HFF-Myc (cell line): ENCODE results near the gene PPP1R9A.

Experiments
- DNase-seq: peaks from one replicate; pipeline ENCODE4 v3.0.0-alpha.2; 2011; ENCODE audit warnings: low read depth; ENCODE audit errors: extremely low read depth
- H3K4me3 ChIP-seq: replicated peaks from 2 replicates; pipeline ENCODE4 v1.5.1; 2011; ENCODE audit warnings: low read depth, mild to moderate bottlenecking, control low read depth, low read length
- TF ChIP-seq, protein P1 (sequence below): IDR thresholded peaks from 2 replicates; pipeline ENCODE4 v1.5.1; 2012; ENCODE audit warnings: mild to moderate bottlenecking, low read depth, low read length, control low read depth; ENCODE audit errors: missing control alignments

Gene PPP1R9A

DNA sequence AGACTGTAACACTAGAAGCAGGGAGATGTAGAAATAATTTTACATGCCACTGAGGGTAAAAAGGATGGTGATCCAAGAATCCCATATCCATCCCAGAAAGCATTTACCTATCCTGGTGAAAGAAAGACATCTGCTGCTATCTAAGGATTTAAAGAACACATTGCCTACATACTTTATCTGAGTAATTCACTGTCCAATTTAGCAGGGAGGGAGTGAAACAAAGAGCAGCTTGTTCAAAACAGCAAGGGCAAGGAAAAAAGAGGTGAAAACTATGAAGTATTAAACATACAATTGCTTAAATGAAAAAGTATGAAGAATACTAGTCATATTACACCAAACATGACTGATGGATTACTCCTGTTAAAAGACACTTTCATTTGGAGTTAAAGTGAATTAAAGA lies 206.2 kb downstream of the PPP1R9A start:
- no peak overlapping the region for H3K4me3 ChIP-seq
- no peak for DNase-seq
- TF ChIP-seq, protein P1, sequence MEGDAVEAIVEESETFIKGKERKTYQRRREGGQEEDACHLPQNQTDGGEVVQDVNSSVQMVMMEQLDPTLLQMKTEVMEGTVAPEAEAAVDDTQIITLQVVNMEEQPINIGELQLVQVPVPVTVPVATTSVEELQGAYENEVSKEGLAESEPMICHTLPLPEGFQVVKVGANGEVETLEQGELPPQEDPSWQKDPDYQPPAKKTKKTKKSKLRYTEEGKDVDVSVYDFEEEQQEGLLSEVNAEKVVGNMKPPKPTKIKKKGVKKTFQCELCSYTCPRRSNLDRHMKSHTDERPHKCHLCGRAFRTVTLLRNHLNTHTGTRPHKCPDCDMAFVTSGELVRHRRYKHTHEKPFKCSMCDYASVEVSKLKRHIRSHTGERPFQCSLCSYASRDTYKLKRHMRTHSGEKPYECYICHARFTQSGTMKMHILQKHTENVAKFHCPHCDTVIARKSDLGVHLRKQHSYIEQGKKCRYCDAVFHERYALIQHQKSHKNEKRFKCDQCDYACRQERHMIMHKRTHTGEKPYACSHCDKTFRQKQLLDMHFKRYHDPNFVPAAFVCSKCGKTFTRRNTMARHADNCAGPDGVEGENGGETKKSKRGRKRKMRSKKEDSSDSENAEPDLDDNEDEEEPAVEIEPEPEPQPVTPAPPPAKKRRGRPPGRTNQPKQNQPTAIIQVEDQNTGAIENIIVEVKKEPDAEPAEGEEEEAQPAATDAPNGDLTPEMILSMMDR = no peak

DNA sequence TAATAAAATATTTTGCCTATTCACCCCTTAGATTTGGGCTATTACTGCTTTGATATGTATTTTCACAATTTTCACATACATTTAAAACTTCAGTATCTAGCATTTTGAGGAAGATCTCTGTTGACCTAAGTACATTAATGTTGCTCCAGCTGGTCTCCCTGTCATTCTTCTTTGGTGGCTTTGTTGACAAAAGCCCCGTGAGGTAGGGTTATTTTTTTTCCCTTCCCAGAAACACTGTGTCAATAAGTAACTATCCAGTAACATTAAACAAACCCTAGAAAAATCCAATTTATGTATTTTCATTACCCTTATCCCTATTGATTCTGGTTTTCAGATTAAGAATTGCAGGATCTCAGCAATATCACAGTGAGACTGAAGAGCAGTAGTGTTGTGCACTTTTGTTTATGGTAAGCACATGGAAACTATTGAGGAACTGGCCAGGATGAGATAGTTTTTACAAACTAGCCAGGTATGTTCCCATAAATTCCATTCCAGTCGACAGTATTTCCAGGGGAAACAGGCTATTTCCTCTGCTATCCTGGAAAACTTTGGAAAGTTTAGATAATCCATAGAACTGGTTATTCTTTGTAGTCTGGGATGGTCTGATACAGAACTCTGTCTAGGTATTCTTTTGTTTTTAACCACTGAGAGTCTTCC lies 218.8 kb downstream of the PPP1R9A start:
- DNase-seq = no peak
- TF ChIP-seq, protein P1 = no peak
- H3K4me3 ChIP-seq = no peak overlapping the region

DNA sequence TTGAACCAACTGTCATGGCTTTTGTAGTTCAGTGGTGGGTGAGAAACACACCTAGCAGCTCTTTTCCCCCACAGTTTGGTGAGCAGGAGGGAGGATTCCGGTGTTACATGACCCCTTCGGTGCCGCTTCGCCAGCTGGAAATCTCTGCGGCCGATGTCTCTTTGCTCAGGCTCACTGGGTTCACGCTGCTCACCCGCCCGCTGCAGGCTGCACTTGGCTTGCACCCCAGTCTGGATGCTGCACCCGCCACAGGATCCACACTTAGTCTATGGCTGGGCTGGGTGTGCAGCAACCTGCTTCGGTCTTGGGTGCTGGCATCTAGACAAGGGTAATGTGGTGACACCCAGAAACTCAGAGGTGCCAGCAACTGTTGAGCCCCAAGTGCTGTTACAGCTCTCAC lies 225.1 kb downstream of the PPP1R9A start:
- TF ChIP-seq, protein P1 = no peak
- no peak for DNase-seq
- H3K4me3 ChIP-seq = no peak overlapping the region

DNA sequence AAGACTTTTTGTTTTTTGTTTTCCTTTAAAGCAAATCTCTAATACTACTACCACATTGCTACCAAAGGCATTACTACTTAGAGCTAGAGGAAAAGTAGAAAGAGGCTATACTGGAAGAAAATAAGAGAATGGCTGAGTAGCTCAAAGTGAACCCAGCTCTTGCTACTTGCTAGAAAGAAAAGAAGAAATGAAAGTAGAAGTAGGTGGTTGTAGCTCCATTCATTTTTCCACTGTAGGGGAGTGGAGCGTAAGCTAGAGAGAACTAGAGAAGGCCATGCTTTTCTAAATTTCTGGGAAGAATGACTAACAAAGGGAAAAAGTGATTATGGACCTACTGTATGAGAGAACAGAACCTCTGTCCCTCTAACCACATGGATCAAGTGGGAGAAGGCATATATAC lies 232.5 kb downstream of the PPP1R9A start:
- TF ChIP-seq, protein P1 = no peak
- no peak for DNase-seq
- no peak overlapping the region for H3K4me3 ChIP-seq

DNA sequence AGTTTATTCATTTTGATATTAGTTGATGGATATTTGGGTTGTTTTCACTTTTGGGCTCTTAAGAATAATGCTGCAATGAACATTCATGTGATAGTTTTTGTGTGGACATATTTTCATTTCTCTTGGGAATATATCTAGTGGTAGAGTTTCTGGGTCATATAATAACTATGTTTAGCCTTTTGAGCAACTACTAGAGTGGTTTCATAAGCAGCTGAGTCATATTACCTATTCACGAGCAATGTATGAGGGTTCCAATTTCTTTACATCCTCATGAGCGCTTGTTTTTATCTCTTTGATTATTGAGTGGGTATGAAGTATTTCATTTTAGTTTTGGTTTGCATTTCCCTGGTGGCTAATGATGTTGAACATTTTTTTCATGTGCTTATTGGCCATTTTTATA lies 234.4 kb downstream of the PPP1R9A start:
- DNase-seq = no peak
- H3K4me3 ChIP-seq = no peak overlapping the region
- TF ChIP-seq, protein P1 = no peak

DNA sequence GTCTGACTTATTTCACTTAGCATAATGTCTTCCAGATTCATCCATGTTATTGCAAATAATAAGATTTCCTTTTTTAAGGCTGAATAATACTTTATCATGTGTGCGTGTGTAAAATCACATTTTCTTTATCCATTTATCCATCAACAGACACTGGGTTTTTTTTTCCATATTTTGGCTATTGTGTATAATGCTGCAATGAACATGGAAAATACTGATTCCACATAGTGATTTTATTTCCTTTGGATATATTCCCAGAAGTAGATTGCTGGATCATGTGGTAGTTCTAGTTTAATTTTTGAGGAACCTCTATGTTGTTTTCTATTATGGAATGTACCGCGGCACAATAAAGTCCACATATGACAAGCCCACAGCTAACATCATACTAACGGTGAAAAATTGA lies 236.9 kb downstream of the PPP1R9A start:
- TF ChIP-seq, protein P1 = no peak
- no peak overlapping the region for H3K4me3 ChIP-seq
- no peak for DNase-seq

DNA sequence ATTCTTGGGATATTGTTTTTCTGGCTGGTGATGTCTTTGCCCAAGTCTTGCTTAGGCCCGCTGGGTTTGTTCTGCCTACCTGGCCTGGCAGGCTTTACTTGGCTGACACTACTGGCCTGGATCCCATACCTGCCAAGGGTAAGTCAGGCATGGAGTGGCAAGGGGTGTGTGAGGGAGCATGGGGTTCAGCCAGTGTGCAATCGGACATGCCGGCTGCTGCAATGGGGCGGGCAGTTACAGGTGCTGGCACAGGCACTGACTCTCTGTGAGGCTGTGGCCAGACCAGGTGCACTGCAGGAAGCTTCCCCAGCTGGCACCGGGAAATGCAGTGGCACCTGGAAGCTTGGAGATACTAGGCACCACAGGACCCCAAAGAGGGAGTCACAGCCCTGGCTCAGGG lies 248.6 kb downstream of the PPP1R9A start:
- TF ChIP-seq, protein P1 = no peak
- no peak overlapping the region for H3K4me3 ChIP-seq
- no peak for DNase-seq
